ENCODE measurements around the gene LAIR2. TPM values are rescaled to one million over a fixed set of nuclear protein-coding genes. Genes with fewer than 3 reads are reported as not detected.

LAIR2 gene
- total and polyA plus RNA-seq, 4 donors, result 0.19 to 0.24 TPM; not detected in 2

GRCh38 chr19:54526972-54527371 lies 24.3 kb downstream of the LAIR2 start:
- no peak for DNase-seq (ENCODE audit: low spot score)
- H3K9me3 ChIP-seq (ENCODE audit: control insufficient read depth in 4 of 4, low read length in 3 of 4), result peaks cover 0 to 8% (median 3%) of the 10 kb centered on the region in 4 donors
- no peak for TF ChIP-seq TAF1 (conservative IDR thresholded peaks at IDR 0.05)
- no peak for TF ChIP-seq YY1 (IDR thresholded peaks at IDR 0.05)
- TF ChIP-seq FOXA1 (IDR thresholded peaks at IDR 0.05), result no peak
- TF ChIP-seq MAX (IDR thresholded peaks at IDR 0.05), result no peak
- TF ChIP-seq HNF4G (IDR thresholded peaks at IDR 0.05), result no peak
- no peak for TF ChIP-seq CTCF (IDR thresholded peaks at IDR 0.05; ENCODE audit: low read depth, low read length, missing input control)
- TF ChIP-seq ATF3 (IDR thresholded peaks at IDR 0.05), result no peak
- no peak for TF ChIP-seq RXRA (IDR thresholded peaks at IDR 0.05)
- no peak for TF ChIP-seq JUND (IDR thresholded peaks at IDR 0.05)
- TF ChIP-seq ZBTB33 (IDR thresholded peaks at IDR 0.05), result no peak
- no peak for TF ChIP-seq HNF4A (conservative IDR thresholded peaks at IDR 0.05)
- TF ChIP-seq NR2F2 (IDR thresholded peaks at IDR 0.05), result no peak
- TF ChIP-seq GABPA (IDR thresholded peaks at IDR 0.05 in 1 of 2, conservative IDR thresholded peaks at IDR 0.05 in 1 of 2), result no peak
- no peak for TF ChIP-seq EGR1 (IDR thresholded peaks at IDR 0.05; ENCODE audit: low read depth in 2 of 2)
- no peak for TF ChIP-seq FOXA2 (IDR thresholded peaks at IDR 0.05)
- TF ChIP-seq RAD21 (IDR thresholded peaks at IDR 0.05), result no peak
- H3K27ac ChIP-seq (ENCODE audit: low read depth in 1 of 2, low read length in 2 of 2), result no peak overlapping the region
- H3K27me3 ChIP-seq (ENCODE audit: control insufficient read depth in 4 of 4, insufficient read depth in 4 of 4, low read length in 3 of 4), result peaks cover 0 to 11% (median 0%) of the 10 kb centered on the region in 4 donors
- no peak overlapping the region for H3K9ac ChIP-seq (ENCODE audit: low read depth in 1 of 2, low read length in 2 of 2)
- H3K4me3 ChIP-seq (ENCODE audit: low read depth in 1 of 3, low read length in 3 of 3), result no peak overlapping the region
- H3K36me3 ChIP-seq (ENCODE audit: control insufficient read depth in 4 of 4, insufficient read depth in 3 of 4, low read depth in 1 of 4, low read length in 3 of 4), result no peaks in the 10 kb centered on the region
- WGBS, result 89% methylated on average over 26 of the region's 26 CpGs
- no peaks in the 10 kb centered on the region for H3K4me1 ChIP-seq (ENCODE audit: control insufficient read depth in 4 of 4, insufficient read depth in 4 of 4, low read length in 3 of 4)

- Histone ChIP-seq H3K9ac (ENCODE audit: low read depth in 1 of 2, low read length in 2 of 2) (no peak overlapping the region), H3K36me3 (ENCODE audit: control insufficient read depth in 4 of 4, insufficient read depth in 3 of 4, low read depth in 1 of 4, low read length in 3 of 4) (no peaks in the 10 kb centered on the region), H3K9me3 (ENCODE audit: control insufficient read depth in 4 of 4, low read length in 3 of 4) (peaks cover 0 to 8% (median 3%) of the 10 kb centered on the region in 4 donors), H3K27ac (ENCODE audit: low read depth in 1 of 2, low read length in 2 of 2) (no peak overlapping the region), H3K4me3 (ENCODE audit: low read depth in 1 of 3, low read length in 3 of 3) (no peak overlapping the region), H3K27me3 (ENCODE audit: control insufficient read depth in 4 of 4, insufficient read depth in 4 of 4, low read length in 3 of 4) (peaks cover 0 to 20% (median under 1%) of the 10 kb centered on the region in 4 donors), H3K4me1 (ENCODE audit: control insufficient read depth in 4 of 4, insufficient read depth in 4 of 4, low read length in 3 of 4) (no peaks in the 10 kb centered on the region)
- no peak for DNase-seq (ENCODE audit: low spot score)
- WGBS, result 47% methylated on average over 5 of the region's 5 CpGs
- TF ChIP-seq ZBTB33 (IDR thresholded peaks at IDR 0.05), result no peak
- no peak for TF ChIP-seq NR2F2 (IDR thresholded peaks at IDR 0.05)
- TF ChIP-seq GABPA (IDR thresholded peaks at IDR 0.05 in 1 of 2, conservative IDR thresholded peaks at IDR 0.05 in 1 of 2), result no peak
- no peak for TF ChIP-seq JUND (IDR thresholded peaks at IDR 0.05)
- TF ChIP-seq FOXA1 (IDR thresholded peaks at IDR 0.05), result no peak
- TF ChIP-seq SP1 (IDR thresholded peaks at IDR 0.05), result no peak
- TF ChIP-seq EGR1 (IDR thresholded peaks at IDR 0.05; ENCODE audit: low read depth in 2 of 2), result no peak
- no peak for TF ChIP-seq TAF1 (conservative IDR thresholded peaks at IDR 0.05)
- TF ChIP-seq HNF4G (IDR thresholded peaks at IDR 0.05), result no peak
- TF ChIP-seq CTCF (IDR thresholded peaks at IDR 0.05; ENCODE audit: low read depth, low read length, missing input control), result no peak
- TF ChIP-seq RAD21 (IDR thresholded peaks at IDR 0.05), result no peak
- TF ChIP-seq ATF3 (IDR thresholded peaks at IDR 0.05), result no peak
- TF ChIP-seq MAX (IDR thresholded peaks at IDR 0.05), result no peak
- TF ChIP-seq FOXA2 (IDR thresholded peaks at IDR 0.05), result no peak
- no peak for TF ChIP-seq RXRA (IDR thresholded peaks at IDR 0.05)
Observed at GRCh38 chr19:54530866-54531265, 28.2 kb downstream of the LAIR2 start.

All from liver (tissue), 9 donors.